HG02870 (cell line): Measurements from ENCODE around the gene STIP1.

Experiments used
- ATAC-seq: cut with Tn5 transposase; IDR thresholded peaks from one replicate; pipeline ENCODE4 v1.9.1; 2021; ENCODE audit warnings: mild to moderate bottlenecking, moderate library complexity; ENCODE audit not compliant: unreplicated experiment

The STIP1 gene

GRCh38 chr11:64220798-64221197, 34.8 kb downstream of the STIP1 start:
- no peak for ATAC-seq

- no peak for ATAC-seq
These were observed 36.7 kb downstream of the STIP1 start for GRCh38 chr11:64222651-64223000.

DNA sequence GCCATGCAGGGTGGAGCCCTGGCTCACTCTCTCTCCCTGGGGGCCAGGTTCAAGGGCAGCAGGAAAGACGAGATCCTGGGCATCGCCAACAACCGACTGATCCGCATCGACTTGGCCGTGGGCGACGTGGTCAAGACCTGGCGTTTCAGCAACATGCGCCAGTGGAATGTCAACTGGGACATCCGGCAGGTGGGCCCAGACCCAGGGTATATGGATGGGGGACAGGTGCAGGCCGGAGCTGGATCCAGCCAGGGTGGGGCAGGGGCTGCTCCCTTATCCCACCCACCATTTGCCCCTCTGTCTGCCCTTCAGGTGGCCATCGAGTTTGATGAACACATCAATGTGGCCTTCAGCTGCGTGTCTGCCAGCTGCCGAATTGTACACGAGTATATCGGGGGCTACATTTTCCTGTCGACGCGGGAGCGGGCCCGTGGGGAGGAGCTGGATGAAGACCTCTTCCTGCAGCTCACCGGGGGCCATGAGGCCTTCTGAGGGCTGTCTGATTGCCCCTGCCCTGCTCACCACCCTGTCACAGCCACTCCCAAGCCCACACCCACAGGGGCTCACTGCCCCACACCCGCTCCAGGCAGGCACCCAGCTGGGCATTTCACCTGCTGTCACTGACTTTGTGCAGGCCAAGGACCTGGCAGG, 37.2 kb downstream of the STIP1 start:
- no peak for ATAC-seq

- no peak for ATAC-seq
These were observed 38.4 kb downstream of the STIP1 start for GRCh38 chr11:64224151-64224890.

GRCh38 chr11:64224891-64225607, 39.1 kb downstream of the STIP1 start:
- ATAC-seq: no peak

- no peak for ATAC-seq
These were observed 39.9 kb downstream of the STIP1 start, which contains the start of the genes NUDT22 and TRPT1 for GRCh38 chr11:64225608-64226506. TSS of gene NUDT22 (plus strand) at chr11:64226274. CDS start at chr11:64226653, 379 bp downstream. TSS of gene TRPT1 (minus strand) at chr11:64226186. CDS start at chr11:64225860, 326 bp downstream.

DNA sequence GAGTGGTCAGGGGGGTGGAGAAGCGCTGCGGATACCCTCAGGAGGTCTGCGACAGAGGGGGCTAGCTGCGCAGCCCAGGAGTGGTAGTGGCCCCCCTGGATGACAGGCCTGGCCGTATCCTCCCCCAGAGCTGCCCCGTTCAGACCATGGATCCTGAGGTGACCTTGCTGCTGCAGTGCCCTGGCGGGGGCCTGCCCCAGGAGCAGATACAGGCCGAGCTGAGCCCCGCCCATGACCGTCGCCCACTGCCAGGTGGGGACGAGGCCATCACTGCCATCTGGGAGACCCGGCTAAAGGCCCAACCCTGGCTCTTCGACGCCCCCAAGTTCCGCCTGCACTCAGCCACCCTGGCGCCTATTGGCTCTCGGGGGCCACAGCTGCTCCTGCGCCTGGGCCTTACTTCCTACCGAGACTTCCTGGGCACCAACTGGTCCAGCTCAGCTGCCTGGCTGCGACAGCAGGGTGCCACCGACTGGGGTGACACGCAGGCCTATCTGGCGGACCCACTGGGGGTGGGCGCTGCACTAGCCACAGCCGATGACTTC, 40.6 kb downstream of the STIP1 start:
- ATAC-seq: no peak

- no peak for ATAC-seq
These were observed 41.5 kb downstream of the STIP1 start for GRCh38 chr11:64227405-64227956.

DNA sequence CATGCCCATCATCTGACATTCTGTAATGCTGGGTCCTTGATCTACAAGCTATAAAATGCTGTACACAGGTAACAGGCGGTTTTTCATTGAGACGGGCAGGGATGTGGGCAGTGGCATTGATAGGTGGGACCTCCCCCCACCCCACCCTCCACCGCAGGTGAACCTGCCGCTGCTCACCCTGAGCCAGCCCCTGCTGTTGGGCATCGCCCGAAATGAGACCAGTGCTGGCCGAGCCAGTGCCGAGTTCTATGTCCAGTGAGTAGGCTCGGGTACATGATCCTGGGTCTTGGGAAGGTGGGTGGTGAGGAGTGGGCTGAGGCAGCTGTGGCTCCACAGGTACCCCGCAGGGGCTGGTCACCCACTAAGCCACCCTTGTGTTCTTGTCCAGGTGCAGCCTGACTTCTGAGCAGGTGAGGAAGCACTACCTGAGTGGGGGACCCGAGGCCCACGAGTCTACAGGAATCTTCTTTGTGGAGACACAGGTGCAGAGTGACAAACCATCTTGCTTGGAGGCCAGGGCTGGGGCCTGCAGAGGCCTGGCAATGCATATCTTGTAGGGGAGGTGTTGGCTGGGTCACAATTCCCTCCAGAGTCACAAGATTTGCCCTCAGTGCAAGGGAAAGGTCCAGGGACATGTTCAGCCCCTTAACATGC, 43.2 kb downstream of the STIP1 start:
- no peak for ATAC-seq

DNA sequence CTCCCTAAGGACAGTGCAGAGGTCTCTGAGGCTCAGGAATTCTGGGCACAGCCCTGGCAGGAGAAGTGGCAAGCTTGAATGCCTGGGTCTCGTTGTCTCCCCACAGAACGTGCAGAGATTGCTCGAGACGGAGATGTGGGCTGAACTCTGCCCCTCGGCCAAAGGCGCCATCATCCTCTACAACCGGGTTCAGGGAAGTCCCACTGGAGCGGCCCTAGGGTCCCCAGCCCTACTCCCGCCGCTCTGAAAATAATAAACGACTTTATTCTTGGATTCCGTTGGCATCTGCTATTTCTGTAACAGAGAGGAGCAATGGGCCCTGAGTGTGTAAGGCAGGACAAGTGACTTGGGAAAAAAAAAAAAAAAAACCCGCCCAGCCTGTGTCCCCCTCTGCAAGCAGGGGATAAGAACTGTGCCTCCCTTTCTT, 43.8 kb downstream of the STIP1 start:
- no peak for ATAC-seq

DNA sequence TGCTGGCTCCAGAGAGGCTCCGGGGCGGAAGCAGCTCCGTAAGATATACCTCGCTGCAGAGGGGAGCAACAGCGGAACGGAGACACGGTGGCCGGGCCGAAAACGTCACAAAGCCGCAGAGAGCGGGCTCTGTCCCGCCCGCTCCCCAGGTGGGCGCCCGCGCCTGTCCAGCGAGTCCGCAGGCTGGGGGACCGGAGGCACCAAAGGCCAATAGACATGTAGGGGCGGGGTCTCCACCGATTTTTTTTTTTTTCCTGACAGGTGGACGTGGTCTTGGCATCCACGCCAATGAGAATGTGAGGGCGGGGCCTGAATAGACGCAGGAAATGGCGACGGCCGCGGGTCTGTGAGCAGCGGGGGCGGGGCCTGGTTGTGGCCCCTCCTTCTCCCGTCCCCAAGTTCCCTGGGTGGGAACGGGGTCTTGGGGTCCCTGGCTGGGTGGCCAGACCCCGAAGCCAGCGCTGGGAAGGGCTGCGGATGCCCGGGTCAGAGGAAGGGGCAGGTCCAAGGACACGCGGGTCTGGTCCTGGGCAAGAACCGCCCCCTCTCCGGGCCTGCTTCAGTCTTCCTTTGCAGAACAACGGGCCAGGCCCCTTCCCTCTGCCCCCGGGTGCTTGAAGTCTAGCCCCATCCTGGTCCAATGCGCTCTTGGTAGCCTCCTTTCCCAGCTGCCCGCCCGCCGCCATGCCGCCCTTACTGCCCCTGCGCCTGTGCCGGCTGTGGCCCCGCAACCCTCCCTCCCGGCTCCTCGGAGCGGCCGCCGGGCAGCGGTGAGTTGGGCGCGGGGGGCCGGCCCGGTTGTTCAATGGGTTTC, 44.4 kb downstream of the STIP1 start, which contains the start of gene DNAJC4:
Gene DNAJC4, plus strand, starts transcription at position 378 of the 814 bp plus-strand sequence. Its CDS starts 307 bp downstream, at position 685.
- ATAC-seq: peak; percentile 46

- ATAC-seq: no peak
These were observed 45.0 kb downstream of the STIP1 start for GRCh38 chr11:64230985-64231365.

GRCh38 chr11:64231546-64231945, 45.6 kb downstream of the STIP1 start:
- no peak for ATAC-seq

DNA sequence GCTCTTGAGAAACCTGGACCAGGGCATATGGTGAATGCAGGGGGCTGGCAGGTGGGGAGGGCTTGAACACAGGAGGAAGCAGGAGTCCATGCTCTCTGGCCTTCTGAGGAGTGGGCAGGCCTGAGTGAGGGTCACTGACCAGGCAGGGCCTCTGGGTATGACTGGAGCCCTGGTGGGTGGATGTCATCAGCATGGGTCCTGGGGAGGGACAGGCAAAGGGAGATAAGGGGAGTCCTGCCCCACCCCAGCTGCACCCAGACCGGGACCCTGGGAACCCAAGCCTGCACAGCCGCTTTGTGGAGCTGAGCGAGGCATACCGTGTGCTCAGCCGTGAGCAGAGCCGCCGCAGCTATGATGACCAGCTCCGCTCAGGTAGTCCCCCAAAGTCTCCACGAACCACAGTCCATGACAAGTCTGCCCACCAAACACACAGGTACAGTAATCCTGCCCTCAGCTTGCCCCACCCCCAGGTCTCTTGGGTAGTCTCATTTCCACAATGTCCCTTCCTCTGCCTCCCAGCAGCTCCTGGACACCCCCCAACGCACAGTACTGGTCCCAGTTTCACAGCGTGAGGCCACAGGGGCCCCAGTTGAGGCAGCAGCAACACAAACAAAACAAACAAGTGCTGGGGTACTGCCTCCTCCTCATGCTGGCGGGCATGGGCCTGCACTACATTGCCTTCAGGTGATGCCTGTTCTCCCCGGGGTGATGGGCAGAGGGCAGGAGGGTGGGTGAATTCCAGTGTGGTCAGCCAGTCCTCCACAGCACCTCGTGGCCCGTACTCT, 46.4 kb downstream of the STIP1 start:
- no peak for ATAC-seq

DNA sequence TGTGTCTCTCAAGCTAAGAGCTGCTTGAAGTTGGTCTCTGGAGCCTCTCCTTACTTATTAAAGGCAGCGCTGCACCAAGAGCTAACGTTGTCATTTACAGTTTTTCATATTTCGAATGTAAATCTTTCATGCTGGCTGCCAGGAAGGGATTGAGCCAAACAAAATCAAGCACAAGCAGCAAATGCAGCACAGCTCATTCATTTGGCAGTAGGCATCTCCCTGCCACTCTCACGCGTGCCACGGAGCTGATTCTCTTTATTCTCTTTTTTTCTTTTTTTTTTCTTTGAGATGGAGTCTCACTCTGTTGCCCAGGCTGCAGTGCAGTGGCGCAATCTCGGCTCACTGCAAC, 47.0 kb downstream of the STIP1 start:
- no peak for ATAC-seq

DNA sequence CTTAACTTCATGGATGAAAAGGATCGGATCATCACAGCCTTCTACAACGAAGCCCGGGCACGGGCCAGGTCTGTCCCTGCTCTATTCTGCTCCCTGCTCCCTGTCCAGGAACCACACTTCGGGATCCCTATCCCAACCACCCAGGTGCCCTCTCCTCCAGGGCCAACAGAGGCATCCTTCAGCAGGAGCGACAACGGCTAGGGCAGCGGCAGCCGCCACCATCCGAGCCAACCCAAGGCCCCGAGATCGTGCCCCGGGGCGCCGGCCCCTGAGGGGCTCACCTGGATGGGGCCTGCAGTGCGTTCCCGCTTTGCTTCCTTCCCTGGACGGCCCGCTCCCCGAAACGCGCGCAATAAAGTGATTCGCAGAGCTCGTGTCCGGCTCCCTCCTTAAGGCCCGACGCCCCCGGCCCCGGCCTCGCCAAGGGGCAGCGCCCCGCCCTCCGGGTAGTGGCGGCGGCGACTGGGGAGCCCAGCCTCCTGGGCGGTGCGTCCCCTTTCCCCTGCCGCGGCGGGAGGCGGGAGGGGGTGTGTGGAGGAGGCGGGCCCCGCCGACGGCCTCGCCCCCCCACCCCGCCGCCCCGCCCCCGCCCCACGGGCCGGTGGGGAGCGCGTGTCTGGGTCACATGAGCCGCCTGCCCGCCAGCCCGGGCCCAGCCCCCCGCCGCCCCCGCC, 48.1 kb downstream of the STIP1 start, which contains the start of gene VEGFB:
Gene VEGFB, plus strand, starts transcription at position 672 of the 674 bp plus-strand sequence. CDS start 250 bp downstream, outside the sequence.
- ATAC-seq: no peak

GRCh38 chr11:64234647-64235379, 48.8 kb downstream of the STIP1 start:
- no peak for ATAC-seq
